COLO829 (cell line): ENCODE data around the gene CCDC170.

Experiments
- DNase-seq: peaks from one replicate; pipeline ENCODE4 v3.0.0; 2012; ENCODE audit warnings: low spot score

CCDC170 gene

DNA sequence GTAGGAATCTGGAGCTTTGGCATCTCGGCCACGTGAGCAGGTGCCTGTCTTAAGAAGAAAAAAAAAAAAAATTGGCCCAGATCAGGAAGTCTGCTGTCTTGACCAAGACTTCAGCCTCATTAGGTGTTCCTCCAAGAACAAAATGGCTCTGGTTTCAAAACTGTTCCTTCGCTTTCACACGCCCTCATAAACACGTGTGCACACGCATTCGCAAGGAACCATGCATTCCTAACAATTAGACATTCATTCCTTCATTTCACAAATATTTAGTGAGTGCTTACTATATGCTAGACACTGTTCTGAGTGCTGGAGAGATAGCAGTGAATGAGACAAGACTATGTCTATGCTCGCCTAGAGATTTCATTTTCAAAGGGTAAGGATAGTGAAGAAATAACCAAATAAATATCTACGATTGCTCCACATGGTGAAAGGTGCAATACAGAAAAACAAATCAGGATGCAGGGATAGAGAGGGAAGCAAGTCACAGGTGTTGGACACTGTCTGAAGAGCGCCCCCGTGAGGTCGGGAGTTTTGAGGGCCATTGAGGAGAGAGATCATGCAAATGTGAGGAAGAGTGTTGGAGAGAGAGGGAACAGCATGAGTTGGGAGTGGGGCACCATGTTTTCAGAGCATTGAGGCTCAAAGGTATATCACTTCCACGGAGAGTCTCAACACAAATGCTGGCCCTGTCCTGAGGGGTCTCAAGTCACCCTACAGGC, 53.3 kb downstream of the CCDC170 start:
- DNase-seq, result no peak

GRCh38 chr6:151548201-151548600, 54.4 kb downstream of the CCDC170 start:
- no peak for DNase-seq

DNA sequence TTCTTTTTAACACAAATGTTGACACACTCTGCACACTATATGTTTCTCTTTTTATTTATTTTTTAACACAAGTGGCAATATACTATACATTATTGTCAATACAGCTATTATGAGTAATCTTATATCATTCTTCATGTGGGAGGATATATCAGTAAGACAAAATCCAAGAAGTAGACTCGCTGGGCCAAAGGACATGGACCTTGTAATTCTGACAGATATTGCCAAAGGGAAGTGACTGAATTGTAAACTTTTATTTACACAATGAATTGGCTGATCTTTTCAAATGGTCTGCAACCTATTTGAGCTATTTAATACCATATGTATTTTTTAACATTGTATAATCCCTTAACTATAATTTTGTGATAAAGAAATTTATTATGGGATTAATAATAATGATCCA, 56.0 kb downstream of the CCDC170 start:
- no peak for DNase-seq

DNA sequence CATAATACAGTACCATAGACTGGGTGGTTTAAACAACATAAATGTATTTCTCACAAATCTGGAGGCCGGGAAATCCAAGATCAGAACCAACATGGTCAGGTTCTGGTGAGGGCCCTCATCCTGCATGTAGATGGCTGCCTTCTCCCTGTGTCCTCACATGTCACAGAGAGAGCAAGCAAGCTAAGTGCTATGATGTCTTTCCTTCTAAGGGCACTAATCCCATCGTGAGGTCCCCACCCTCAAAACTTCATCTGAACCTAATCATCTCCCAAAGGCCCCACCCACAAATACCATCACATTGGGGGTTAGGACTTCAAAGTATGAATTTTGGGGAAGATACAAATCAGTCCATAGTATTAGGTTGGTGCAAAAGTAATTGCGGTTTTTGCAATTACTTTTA, 56.8 kb downstream of the CCDC170 start:
- DNase-seq, result no peak

DNA sequence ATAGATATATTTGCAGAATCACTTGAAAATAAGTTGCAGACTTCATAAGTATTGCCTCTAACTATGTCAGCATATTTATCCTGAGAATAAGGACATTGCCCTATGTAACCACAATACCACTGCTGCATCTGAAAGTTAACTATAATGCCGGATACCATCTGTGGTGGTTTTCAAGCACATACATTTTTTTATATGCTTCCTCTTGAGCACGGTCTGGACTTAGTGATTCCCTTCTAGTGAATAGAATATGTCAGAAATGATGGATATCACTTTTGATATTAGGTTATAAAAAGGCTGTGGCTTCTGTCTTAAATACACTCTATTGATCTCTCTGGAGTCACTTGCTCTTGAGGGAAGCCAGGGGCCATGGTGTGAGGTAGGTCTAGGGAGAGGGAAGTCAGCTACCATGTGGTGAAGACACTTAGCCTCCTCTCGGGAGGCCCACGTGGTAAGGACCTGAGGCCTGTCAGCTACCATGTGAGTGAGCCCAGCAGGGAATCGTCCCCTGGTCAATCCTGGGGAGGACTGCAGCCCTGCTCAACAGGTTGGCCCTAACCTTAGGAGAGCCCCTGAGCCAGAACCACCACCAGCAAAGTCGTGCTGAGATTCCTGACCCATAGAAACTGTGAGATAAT, 57.5 kb downstream of the CCDC170 start:
- DNase-seq, result no peak

- DNase-seq, result no peak
Observed at GRCh38 chr6:151553416-151554165, 59.8 kb downstream of the CCDC170 start.

- no peak for DNase-seq
Observed at GRCh38 chr6:151561238-151561637, 67.4 kb downstream of the CCDC170 start.

DNA sequence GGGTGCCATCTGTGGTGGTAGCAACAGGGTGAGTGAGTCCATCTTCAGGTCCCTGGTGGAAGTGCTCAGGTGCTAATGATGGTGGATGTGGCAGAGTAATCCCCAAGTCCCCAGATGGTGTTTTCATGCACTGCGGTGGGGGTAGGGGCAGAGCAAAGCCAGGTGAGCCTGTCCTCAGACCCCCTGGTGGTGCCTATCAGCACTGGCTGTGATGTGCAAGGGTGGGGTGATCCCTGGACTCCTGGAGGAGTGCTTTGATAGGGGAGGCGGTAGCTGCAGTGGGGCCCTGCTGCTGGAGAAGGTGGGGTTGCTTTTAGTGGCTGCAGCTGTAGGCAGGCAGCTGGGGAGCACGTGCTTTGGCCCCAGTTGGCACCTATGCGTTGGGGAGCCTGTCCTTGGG, 70.8 kb downstream of the CCDC170 start:
- DNase-seq, result no peak

- DNase-seq, result no peak
Observed at GRCh38 chr6:151565940-151566339, 72.1 kb downstream of the CCDC170 start.

- no peak for DNase-seq
Observed at GRCh38 chr6:151566557-151566956, 72.7 kb downstream of the CCDC170 start.

GRCh38 chr6:151576633-151577032, 82.8 kb downstream of the CCDC170 start:
- DNase-seq, result peak; percentile 1

DNA sequence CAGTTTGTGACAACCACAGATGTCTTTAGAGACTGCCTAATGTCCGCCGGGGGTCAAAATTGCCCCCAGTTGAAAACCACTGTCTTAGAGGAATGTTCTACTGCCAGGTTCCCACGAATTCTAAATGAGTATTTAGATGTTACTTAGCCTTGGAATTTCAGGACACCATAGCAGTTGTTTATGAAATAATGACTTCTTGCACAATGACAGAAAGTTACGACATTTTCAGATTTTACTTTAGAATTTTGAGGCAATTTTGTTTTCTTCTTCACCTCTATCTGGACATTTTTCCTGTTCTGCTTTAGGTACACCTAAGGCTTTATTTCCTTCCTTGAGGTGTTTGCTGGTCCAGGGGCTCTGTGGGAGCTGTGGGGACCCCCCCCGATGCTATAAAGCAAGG, 83.4 kb downstream of the CCDC170 start:
- DNase-seq, result no peak

- DNase-seq, result no peak
Observed at GRCh38 chr6:151585741-151586140, 91.9 kb downstream of the CCDC170 start.

DNA sequence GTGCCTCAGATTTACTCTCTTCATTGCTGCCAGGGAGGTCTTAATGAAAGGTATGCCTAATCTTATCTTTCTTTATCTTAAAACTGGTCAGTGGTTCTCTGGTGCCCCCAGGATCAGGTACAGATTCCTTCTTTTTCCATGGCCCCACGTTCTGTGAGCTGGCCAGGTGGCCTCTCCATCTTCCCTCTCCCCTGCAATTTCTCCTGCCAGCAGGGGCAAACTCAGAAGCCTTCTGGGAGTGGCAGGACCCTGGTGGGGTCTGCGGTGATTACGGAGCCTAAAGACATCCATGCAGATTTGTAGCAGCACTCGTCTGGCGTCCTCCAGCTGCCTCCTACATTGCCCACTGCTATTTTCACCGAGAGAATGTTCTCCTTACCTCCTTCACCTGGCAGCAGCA, 95.8 kb downstream of the CCDC170 start:
- DNase-seq, result no peak

- DNase-seq, result no peak
Observed at GRCh38 chr6:151590742-151591141, 96.9 kb downstream of the CCDC170 start.

GRCh38 chr6:151592449-151593159, 98.8 kb downstream of the CCDC170 start:
- DNase-seq, result no peak

- DNase-seq, result no peak
Observed at GRCh38 chr6:151609146-151609902, 115.5 kb downstream of the CCDC170 start.

DNA sequence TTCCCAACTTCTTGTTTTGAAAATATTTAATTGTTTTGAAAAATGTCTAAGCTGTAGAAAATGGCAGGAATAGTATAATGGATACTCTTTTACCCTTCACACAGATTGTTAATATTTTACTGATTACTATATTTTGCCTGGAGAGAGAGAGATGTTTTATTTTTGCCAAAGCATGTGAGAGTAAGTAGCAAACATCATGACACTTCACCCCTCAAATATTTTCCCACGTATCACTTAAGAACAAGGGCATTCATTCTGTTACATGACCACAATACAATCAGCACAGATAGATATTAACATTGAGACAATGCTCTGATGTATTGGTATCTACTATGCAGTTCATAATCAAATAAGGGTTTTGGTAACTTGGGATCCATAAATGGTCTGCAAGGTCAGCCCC, 116.5 kb downstream of the CCDC170 start:
- no peak for DNase-seq

DNA sequence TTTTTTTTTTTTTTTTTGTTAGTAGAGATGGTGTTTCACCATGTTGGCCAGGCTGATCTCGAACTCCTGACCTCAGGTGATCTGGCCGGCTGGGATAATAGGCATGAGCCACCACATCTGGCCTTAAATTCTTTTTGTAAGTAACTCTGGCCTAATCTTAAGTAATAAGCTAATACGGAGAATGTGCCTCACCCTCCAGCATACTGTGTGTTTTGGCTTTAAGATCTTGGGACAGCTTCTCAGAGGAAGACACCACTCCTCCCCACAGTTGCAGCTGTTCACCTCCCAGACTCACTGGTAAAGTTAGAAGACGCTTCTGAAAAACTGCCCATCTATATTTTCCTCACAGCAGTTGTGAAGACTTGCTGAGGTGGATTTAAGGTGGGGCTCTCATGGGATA, 120.8 kb downstream of the CCDC170 start:
- DNase-seq, result no peak

DNA sequence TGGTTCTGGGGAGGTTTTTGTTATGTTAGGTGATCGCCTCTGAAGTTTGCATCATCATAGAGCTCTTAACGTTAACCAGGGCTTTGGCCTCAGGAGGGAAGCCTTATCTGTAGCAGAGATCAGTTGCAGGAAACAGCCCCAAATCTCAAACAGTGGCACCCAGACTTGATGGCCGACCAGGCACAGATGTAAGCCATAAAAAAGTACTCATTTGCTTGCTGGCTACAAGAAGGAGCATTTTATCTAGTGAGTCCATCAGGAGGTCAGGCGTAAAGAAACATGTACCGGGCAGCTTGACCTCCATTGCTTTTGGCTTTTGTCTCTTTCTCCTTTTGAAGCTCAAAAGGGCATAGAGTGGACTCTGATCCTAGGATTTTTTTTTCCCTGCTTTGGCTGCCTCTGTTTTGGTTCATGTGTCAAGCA, 122.3 kb downstream of the CCDC170 start:
- no peak for DNase-seq

GRCh38 chr6:151616600-151616999, 122.8 kb downstream of the CCDC170 start:
- no peak for DNase-seq

GRCh38 chr6:151617539-151617938, 123.7 kb downstream of the CCDC170 start:
- no peak for DNase-seq
